GM12865 (cell line): ENCODE results near the gene ZNF549.

Experiments
- DNase-seq: peaks from one replicate; pipeline ENCODE4 v3.0.0; 2010; ENCODE audit warnings: low read depth
- H3K4me3 ChIP-seq: 2 replicates; pipeline ENCODE4 v1.5.1; 2011; ENCODE audit warnings: mild to moderate bottlenecking, low read depth, low read length, control low read depth
- TF ChIP-seq, protein P1 (sequence below): IDR thresholded peaks from 2 replicates; pipeline ENCODE4 v1.5.1; 2011; ENCODE audit warnings: low read length, control low read depth, low read depth, inconsistent platforms; ENCODE audit not compliant: insufficient read depth; ENCODE audit errors: missing control alignments

Gene ZNF549

DNA sequence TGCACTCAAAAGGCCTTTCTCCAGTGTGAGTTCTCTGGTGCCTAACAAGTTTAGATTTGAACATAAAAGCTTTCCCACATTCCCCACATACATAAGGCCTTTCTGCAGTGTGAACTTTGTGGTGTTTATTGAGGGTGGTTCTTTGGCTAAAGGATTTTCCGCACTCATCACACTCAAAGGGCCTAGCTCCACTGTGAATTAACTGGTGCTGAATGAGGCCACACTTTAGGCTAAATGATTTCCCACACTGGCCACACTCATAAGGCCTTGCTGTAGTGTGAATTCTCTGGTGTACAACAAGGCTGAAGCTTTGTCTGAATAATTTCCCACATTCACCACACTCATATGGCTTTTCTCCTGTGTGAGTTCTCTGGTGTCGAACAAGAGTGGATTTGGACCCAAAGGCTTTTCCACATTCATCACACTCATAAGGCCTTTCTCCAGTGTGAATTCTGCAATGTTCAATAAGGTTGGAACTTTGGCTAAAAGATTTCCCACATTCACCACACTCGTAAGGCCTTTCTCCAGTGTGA is 45.3 kb downstream of the ZNF549 start:
- DNase-seq, result no peak
- H3K4me3 ChIP-seq, result no peak overlapping the region
- TF ChIP-seq, protein P1, sequence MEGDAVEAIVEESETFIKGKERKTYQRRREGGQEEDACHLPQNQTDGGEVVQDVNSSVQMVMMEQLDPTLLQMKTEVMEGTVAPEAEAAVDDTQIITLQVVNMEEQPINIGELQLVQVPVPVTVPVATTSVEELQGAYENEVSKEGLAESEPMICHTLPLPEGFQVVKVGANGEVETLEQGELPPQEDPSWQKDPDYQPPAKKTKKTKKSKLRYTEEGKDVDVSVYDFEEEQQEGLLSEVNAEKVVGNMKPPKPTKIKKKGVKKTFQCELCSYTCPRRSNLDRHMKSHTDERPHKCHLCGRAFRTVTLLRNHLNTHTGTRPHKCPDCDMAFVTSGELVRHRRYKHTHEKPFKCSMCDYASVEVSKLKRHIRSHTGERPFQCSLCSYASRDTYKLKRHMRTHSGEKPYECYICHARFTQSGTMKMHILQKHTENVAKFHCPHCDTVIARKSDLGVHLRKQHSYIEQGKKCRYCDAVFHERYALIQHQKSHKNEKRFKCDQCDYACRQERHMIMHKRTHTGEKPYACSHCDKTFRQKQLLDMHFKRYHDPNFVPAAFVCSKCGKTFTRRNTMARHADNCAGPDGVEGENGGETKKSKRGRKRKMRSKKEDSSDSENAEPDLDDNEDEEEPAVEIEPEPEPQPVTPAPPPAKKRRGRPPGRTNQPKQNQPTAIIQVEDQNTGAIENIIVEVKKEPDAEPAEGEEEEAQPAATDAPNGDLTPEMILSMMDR, result no peak

DNA sequence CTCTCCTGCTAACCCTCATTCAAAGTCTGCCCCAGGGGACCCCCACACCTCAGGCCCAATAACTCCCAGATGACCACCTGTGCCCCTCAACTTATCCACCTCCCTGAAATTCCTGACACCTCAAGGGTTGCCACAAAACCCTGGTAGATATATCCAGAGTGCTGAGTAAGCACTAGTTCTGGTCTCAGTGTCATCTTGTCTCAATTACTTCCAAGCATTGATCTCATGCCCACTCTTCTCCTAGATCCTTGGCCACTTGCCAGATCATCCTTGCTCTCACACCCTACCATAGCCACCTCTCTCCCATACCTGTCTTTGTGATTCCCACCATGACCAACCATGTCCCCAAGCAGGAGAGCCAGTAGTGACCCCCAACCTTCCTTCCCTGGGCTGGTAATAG is 49.5 kb downstream of the ZNF549 start:
- no peak for DNase-seq
- no peak overlapping the region for H3K4me3 ChIP-seq
- TF ChIP-seq, protein P1, result no peak

- peak; percentile 99 for DNase-seq
- TF ChIP-seq, protein P1, result peak; percentile 7
- H3K4me3 ChIP-seq, result peak within 1 kb of the TSS; percentile 97
These were observed 51.5 kb downstream of the ZNF549 start, which contains the start of gene ZNF416 for GRCh38 chr19:57578487-57579205. Gene ZNF416 (minus strand): TSS chr19:57578911. CDS start chr19:57578704, 207 bp downstream.

DNA sequence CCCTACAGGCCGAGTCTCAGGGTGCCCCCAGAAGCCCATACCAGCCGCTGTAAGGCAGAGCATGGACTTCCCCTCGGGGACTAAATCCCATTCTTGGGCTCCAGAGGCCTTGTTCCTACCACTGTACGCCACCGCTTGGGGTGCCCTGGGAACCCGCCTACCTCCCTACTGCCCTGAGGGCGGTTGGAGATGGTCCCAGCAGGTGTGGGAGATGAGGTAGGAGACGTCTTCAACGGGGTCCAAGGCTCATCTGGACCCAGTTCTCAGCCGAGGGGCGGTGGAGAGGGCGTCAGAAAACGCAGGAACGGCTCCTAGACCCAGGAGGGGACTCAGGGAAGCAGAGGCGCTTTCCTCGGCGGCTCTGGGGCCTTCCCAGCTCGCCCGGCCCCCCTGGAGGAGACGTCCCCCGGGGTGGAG is 56.0 kb downstream of the ZNF549 start:
- H3K4me3 ChIP-seq, result no peak overlapping the region; the same call in 1 of the 2 replicates
- TF ChIP-seq, protein P1, result no peak
- no peak for DNase-seq

DNA sequence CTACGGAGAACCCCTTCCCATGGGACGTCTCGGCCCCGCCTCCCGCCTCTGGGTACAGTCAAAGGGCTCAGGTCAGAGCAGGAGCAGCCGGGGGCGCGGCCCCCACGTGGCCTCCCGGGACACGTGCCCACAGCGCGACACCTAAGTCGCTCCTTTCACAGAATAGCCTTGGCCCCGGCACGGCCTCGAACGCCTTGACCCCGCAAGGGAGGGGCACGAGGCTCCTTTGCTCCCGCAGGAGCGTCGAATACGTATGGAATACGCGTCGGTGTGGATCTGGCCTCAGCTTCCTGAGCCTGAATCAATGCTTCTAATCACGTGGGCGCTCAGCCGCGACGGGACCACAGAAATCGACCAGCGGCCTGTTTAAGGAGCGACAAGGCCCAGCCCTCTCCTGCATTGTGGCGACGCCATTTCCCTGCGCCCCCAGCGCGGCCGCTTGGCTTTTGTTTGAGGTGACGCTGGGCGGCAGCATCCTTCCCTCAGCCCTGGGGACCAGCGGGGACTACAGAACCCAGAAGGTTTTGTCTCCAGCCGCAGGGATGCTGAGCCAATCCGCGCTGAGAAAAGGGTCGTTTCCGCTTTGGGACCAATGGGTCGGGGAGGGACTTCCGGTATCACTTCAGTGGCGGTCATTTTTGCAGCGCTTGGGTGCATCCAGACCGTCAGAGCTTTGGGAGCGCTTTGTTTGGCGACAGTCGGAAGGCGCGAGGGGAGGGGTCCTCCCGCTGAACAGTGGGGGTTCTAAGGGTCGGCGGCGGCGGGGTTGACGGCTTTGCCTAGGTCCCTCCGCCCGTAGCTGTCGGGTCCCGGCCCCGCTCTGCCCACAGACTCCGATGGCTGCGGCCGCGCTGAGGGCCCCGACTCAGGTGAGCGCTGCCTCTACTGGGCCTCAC is 56.6 kb downstream of the ZNF549 start, which contains the start of gene ZIK1:
TSS of gene ZIK1 (plus strand) at position 625 of the 896 bp plus-strand sequence. CDS start at position 837, 212 bp downstream.
- peak; percentile 95 for DNase-seq
- TF ChIP-seq, protein P1, result no peak
- H3K4me3 ChIP-seq, result peak within 1 kb of the TSS; percentile 71

- no peak for DNase-seq
- TF ChIP-seq, protein P1, result no peak
- no peak overlapping the region for H3K4me3 ChIP-seq
These were observed 60.4 kb downstream of the ZNF549 start for GRCh38 chr19:57587529-57587928.
